ENCODE data around the gene NCR3LG1.

The NCR3LG1 gene

DNA sequence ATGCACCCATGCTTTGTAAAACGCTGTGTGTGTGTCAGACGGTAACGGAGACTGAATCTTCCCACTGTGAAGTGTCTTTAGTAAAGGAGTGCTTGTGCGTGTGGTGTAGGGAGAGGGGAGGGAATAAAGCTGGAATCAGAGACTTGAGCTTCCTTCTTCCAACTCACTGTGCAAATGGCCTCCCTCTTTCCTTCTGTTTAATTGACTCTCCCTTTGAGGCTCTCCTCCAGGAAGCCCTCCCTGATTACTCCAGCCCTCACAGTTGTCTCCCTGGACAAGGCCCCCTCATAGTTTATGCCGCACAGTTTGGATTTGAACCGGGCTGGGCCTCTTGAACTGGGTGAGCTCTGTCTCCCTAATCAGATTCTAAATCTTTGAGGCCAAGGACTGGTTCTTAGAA is 59.8 kb downstream of the NCR3LG1 start:
- TF ChIP-seq, protein P1, sequence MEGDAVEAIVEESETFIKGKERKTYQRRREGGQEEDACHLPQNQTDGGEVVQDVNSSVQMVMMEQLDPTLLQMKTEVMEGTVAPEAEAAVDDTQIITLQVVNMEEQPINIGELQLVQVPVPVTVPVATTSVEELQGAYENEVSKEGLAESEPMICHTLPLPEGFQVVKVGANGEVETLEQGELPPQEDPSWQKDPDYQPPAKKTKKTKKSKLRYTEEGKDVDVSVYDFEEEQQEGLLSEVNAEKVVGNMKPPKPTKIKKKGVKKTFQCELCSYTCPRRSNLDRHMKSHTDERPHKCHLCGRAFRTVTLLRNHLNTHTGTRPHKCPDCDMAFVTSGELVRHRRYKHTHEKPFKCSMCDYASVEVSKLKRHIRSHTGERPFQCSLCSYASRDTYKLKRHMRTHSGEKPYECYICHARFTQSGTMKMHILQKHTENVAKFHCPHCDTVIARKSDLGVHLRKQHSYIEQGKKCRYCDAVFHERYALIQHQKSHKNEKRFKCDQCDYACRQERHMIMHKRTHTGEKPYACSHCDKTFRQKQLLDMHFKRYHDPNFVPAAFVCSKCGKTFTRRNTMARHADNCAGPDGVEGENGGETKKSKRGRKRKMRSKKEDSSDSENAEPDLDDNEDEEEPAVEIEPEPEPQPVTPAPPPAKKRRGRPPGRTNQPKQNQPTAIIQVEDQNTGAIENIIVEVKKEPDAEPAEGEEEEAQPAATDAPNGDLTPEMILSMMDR (IDR thresholded peaks at IDR 0.05; ENCODE audit: extremely low read depth, missing control alignments) = no peak
- no peak for DNase-seq (ENCODE audit: low spot score)

- DNase-seq (ENCODE audit: low spot score) = no peak
- TF ChIP-seq, protein P1 (IDR thresholded peaks at IDR 0.05; ENCODE audit: extremely low read depth, missing control alignments) = no peak
Measured at GRCh38 chr11:17412488-17413180, 61.0 kb downstream of the NCR3LG1 start.

DNA sequence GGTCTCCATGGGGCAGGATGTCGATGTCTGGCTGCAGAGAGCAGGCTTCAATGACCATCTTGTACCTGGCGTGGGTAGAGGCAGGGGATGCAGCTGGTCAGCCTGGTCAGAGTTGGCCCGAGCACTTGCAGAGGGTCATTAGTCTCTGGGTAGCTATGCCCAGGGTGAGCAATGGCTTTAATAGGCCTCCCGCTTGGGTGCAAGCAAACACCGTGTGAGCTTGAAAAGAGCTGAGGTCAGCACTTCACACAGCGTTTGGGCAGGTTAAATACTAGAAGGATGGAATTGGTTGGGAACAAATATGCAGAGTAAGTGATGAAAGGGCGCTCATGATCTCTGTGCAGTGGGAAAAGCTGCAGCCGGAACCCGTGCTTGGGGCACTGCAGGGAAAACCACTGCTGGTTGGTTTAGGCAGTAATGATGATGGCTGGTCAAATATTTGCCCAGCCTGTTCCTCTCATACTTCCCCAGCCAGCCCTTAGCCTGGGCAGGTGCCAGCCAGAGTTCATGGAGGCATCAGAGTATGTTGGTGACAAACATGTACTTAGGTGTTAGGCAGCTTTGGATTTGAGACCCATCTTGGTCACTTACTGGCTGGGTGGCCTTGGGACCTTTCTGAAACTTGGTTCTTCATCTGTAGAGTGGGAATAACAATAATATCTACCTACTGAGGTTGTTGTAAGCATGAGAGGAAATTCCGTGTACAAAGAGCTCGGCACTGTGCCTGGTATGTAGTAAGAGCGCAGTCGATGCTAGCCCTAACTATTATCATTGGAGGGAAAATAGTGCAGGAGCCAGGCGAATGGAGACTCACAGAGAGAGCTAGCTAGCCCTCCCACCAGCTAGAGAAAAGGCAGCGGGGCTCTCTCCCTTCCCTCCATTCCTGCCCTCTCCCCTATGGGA is 62.1 kb downstream of the NCR3LG1 start:
- no peak for DNase-seq (ENCODE audit: low spot score)

GRCh38 chr11:17414317-17414737 is 62.7 kb downstream of the NCR3LG1 start:
- TF ChIP-seq, protein P1 (IDR thresholded peaks at IDR 0.05; ENCODE audit: extremely low read depth, missing control alignments) = no peak
- no peak for DNase-seq (ENCODE audit: low spot score)

More for the DNA sequence above, 62.1 kb downstream of the NCR3LG1 start:
- TF ChIP-seq, protein P1 (IDR thresholded peaks at IDR 0.05; ENCODE audit: extremely low read depth, missing control alignments) = no peak

GRCh38 chr11:17414992-17415391 is 63.4 kb downstream of the NCR3LG1 start:
- TF ChIP-seq, protein P1 (IDR thresholded peaks at IDR 0.05; ENCODE audit: extremely low read depth, missing control alignments) = no peak
- no peak for DNase-seq (ENCODE audit: low spot score)

DNA sequence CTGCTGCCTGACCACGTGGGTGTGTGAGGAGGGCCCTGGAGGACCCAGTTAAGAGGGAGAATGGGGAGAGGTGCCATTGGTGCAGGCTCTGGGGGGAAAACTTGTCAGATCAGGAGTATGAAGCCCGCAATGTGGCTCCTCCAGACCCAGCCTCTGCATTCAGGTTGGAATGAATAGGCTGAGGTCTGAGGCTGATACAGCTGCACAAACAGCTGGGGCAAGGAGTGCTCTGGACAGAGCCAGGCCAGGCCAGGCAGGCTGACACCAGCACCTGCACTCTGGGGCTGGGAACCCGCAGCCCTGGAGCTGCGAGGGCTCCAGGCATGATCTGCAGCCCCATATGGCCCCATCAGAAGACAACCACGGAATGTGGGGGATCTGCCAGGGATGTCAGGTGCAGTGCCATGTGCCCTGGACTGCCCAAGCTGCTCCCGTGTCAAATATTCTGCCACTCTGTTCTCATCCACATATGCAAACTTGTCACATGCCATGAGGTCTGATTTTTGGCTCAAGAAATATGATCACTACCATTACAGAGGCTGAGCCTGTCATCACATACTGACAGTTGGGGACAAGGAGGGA is 64.0 kb downstream of the NCR3LG1 start:
- no peak for DNase-seq (ENCODE audit: low spot score)

More for the DNA sequence above, 64.0 kb downstream of the NCR3LG1 start:
- TF ChIP-seq, protein P1 (IDR thresholded peaks at IDR 0.05; ENCODE audit: extremely low read depth, missing control alignments) = no peak
